IPS-15b (cell line): Measurements from ENCODE around the gene E2F6.
"Not testable (repeated sequence)": the region's sequence is repeated elsewhere in the genome, so short reads cannot be mapped to it uniquely, and the experiment has no call there.

Experiments
- H3K27me3 ChIP-seq: one replicate; pipeline ENCODE4 v1.6.1; 2013; ENCODE audit warnings: low read length; ENCODE audit not compliant: control insufficient read depth, insufficient read depth
- H3K36me3 ChIP-seq: one replicate; pipeline ENCODE4 v1.6.1; 2013; ENCODE audit warnings: low read length; ENCODE audit not compliant: control insufficient read depth, insufficient read depth
- H3K4me1 ChIP-seq: one replicate; pipeline ENCODE4 v1.6.1; 2013; ENCODE audit warnings: mild to moderate bottlenecking, low read length; ENCODE audit not compliant: control insufficient read depth, insufficient read depth
- H3K4me3 ChIP-seq: one replicate; pipeline ENCODE4 v1.5.1; 2013; ENCODE audit warnings: low read depth, low read length
- H3K9ac ChIP-seq: one replicate; pipeline ENCODE4 v1.6.1; 2013; ENCODE audit warnings: low read depth, mild to moderate bottlenecking, low read length
- H3K9me3 ChIP-seq: one replicate; pipeline ENCODE4 v1.6.1; 2013; ENCODE audit warnings: mild to moderate bottlenecking, low read length; ENCODE audit not compliant: control insufficient read depth, insufficient read depth

The E2F6 gene

GRCh38 chr2:11408959-11409571 is 56.9 kb downstream of the E2F6 start:
- Histone ChIP-seq H3K27me3 (no peaks in the 10 kb centered on the region), H3K9me3 (no peaks in the 10 kb centered on the region), H3K4me1 (no peaks in the 10 kb centered on the region), H3K9ac (no peak overlapping the region), H3K36me3 (no peaks in the 10 kb centered on the region), H3K4me3 (no peak overlapping the region)

GRCh38 chr2:11407413-11407812 is 58.5 kb downstream of the E2F6 start:
- Histone ChIP-seq H3K9me3 (no peaks in the 10 kb centered on the region), H3K36me3 (no peaks in the 10 kb centered on the region), H3K27me3 (no peaks in the 10 kb centered on the region), H3K4me3 (no peak overlapping the region), H3K4me1 (no peaks in the 10 kb centered on the region), H3K9ac (no peak overlapping the region)

- no peak overlapping the region for H3K9ac ChIP-seq
- H3K4me1 ChIP-seq = no peaks in the 10 kb centered on the region
- H3K4me3 ChIP-seq = no peak overlapping the region
Observed at GRCh38 chr2:11406958-11407381, 59.0 kb downstream of the E2F6 start.

GRCh38 chr2:11406267-11406957 is 59.5 kb downstream of the E2F6 start:
- Histone ChIP-seq H3K4me3 (no peak overlapping the region), H3K9ac (no peak overlapping the region), H3K36me3 (no peaks in the 10 kb centered on the region), H3K9me3 (no peaks in the 10 kb centered on the region), H3K27me3 (no peaks in the 10 kb centered on the region), H3K4me1 (no peaks in the 10 kb centered on the region)

More at GRCh38 chr2:11406958-11407381, 59.0 kb downstream of the E2F6 start:
- H3K9me3 ChIP-seq = no peaks in the 10 kb centered on the region
- no peaks in the 10 kb centered on the region for H3K27me3 ChIP-seq
- H3K36me3 ChIP-seq = no peaks in the 10 kb centered on the region

- no peaks in the 10 kb centered on the region for H3K36me3 ChIP-seq
- H3K9me3 ChIP-seq = no peaks in the 10 kb centered on the region
- H3K4me3 ChIP-seq = no peak overlapping the region
- H3K27me3 ChIP-seq = no peaks in the 10 kb centered on the region
- H3K9ac ChIP-seq = no peak overlapping the region
- H3K4me1 ChIP-seq = no peaks in the 10 kb centered on the region
Observed at GRCh38 chr2:11405599-11406266, 60.2 kb downstream of the E2F6 start.

GRCh38 chr2:11405074-11405406 is 60.9 kb downstream of the E2F6 start:
- H3K4me3 ChIP-seq, H3K9me3 ChIP-seq, H3K9ac ChIP-seq, H3K27me3 ChIP-seq, H3K4me1 ChIP-seq, H3K36me3 ChIP-seq: not testable (repeated sequence)

GRCh38 chr2:11404376-11405073 is 61.4 kb downstream of the E2F6 start:
- Histone ChIP-seq H3K4me1 (no peaks in the 10 kb centered on the region), H3K9ac (no peak overlapping the region), H3K27me3 (no peaks in the 10 kb centered on the region), H3K4me3 (no peak overlapping the region), H3K9me3 (no peaks in the 10 kb centered on the region), H3K36me3 (no peaks in the 10 kb centered on the region)

GRCh38 chr2:11402436-11402835 is 63.5 kb downstream of the E2F6 start:
- no peaks in the 10 kb centered on the region for H3K27me3 ChIP-seq
- H3K4me3 ChIP-seq = no peak overlapping the region
- H3K4me1 ChIP-seq = no peaks in the 10 kb centered on the region
- no peaks in the 10 kb centered on the region for H3K9me3 ChIP-seq
- no peak overlapping the region for H3K9ac ChIP-seq
- no peaks in the 10 kb centered on the region for H3K36me3 ChIP-seq

GRCh38 chr2:11399438-11399762 is 66.6 kb downstream of the E2F6 start:
- Histone ChIP-seq H3K4me3 (no peak overlapping the region), H3K36me3 (no peaks in the 10 kb centered on the region), H3K9ac (no peak overlapping the region), H3K27me3 (no peaks in the 10 kb centered on the region), H3K9me3 (no peaks in the 10 kb centered on the region), H3K4me1 (no peaks in the 10 kb centered on the region)

GRCh38 chr2:11398750-11399437 is 67.1 kb downstream of the E2F6 start:
- Histone ChIP-seq H3K4me3 (no peak overlapping the region), H3K36me3 (no peaks in the 10 kb centered on the region), H3K9me3 (no peaks in the 10 kb centered on the region), H3K9ac (no peak overlapping the region), H3K4me1 (no peaks in the 10 kb centered on the region), H3K27me3 (no peaks in the 10 kb centered on the region)

- Histone ChIP-seq H3K27me3 (no peaks in the 10 kb centered on the region), H3K36me3 (no peaks in the 10 kb centered on the region), H3K4me3 (no peak overlapping the region), H3K4me1 (peaks cover 4% of the 10 kb centered on the region), H3K9ac (no peak overlapping the region), H3K9me3 (no peaks in the 10 kb centered on the region)
Observed at GRCh38 chr2:11397513-11397912, 68.4 kb downstream of the E2F6 start.
